NCI-H1417 (cell line): ENCODE data around the gene ANKMY1.

Experiments
- DNase-seq, 3 experiments: peaks; one replicate each; lab custom pipeline; 2025; lab: John Stamatoyannopoulos, UW

Gene ANKMY1

DNA sequence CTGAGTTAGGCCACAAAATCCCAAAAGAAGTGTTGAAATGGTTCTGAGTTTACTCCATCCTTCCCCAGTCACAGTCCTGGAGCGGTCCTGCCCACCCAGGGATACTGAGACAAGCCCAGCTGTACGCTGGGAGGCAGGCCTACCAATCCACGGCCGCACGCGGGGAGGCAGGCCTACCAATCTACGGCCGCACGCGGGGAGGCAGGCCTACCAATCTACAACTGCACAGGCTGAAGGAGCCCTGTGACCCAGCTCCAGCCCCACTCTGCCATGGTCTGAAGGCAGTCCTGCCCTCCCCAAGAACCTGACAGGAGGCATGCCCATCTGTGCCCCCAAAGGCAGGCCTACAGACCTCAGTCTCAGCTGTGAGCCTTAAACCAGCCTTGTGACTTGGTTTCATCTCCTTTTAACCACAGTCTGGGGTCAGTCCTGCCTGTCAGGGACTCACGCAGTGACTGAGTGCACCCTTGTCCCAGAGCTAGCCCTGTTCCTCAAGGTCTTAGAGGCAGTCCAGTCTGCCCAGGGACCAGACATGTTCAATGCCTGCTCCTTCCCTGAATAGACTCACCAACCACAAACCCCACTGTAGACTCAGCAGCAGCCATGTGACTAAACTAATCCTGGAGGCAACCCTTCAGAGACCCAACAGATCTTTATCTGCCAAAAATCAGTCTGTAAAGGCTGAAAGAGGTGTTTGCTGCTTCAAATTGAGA, 85.6 kb downstream of the ANKMY1 start:
- no peak for DNase-seq

- DNase-seq = no peak
These were observed 88.0 kb downstream of the ANKMY1 start for GRCh38 chr2:240469740-240470139.

DNA sequence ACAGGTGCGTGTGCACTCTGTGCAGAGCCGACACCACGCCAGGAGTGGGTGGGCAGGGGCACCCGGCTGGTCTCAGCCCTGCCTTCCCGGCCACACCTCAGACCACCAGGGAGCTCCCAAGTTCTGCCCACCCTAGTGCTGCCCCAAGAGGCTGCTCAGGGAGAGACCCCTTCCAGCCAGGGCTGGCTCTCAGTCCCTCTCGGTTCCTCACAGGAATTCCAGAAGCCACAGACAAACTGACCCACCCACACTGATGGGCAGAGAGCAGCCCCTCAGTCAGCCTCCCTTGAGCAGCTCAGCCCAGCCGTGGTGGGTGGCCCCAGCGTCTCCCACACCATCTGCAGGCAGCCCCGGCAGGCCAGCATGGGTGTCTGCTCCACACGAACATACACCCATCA, 88.5 kb downstream of the ANKMY1 start:
- no peak for DNase-seq

DNA sequence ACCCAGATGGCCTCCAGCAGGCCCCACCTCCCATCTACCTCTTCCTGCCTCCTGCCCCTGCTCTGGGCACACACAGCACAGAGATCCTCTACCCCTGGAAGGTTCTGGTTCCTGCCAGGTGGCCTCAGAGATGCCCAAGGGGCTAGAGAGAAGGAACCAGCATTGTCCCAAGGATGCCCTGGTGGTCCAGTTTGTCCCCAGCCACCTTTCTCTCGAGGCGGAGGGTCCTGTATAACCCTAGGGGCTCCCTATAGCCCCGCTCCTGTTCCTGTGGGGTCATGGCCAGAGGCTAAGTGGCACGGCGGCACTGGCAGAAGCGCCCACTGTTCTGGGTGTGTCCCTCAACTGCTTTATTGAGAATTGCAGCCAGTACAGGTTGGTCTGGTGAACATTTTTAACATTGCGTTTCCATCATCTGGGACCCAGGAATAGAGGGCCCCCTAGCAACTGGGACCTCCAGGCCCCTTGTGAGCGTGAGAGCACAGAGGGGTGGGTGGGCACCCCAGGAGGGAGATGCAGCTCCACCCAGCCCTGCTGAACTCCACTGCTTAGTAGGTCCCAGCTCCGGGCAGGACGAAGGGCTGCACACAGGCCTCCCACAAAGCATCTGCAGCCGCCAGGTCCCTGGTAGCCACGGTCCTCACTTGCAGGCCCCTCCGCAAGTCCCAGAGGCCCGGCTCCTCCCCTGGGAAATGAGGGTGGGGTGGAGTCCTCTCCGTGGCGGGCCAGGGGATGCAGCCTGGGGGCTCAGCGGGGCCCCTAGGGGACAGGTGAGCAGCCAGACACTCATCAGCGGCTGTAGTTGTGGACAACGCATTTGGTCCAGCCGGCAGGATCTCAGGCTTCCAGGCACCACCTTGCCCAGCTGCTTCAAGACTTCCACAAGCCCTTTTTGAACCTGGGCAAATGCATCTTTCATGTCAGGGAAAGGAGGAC, 89.2 kb downstream of the ANKMY1 start:
- no peak for DNase-seq

- no peak for DNase-seq
These were observed 90.0 kb downstream of the ANKMY1 start for GRCh38 chr2:240467659-240468302.

DNA sequence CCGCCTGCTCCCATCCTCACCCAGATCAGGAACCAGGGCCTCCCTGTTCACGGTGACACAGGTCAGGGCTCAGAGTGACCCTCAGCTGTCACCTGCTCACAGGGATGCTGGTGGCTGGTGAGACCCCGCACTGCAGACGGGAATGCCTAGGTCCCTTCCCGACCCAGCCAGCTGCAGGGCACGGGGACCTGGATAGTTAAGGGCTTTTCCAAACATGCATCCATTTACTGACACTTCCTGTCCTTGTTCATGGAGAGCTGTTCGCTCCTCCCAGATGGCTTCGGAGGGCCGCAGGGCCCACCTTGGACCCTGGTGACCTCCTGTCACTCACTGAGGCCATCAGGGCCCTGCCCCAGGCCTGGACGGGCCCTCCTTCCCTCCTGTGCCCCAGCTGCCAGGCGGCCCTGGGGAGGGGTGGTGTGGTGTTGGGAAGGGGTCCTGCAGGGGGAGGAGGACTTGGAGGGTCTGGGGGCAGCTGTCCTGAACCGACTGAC, 90.6 kb downstream of the ANKMY1 start:
- DNase-seq = no peak

DNA sequence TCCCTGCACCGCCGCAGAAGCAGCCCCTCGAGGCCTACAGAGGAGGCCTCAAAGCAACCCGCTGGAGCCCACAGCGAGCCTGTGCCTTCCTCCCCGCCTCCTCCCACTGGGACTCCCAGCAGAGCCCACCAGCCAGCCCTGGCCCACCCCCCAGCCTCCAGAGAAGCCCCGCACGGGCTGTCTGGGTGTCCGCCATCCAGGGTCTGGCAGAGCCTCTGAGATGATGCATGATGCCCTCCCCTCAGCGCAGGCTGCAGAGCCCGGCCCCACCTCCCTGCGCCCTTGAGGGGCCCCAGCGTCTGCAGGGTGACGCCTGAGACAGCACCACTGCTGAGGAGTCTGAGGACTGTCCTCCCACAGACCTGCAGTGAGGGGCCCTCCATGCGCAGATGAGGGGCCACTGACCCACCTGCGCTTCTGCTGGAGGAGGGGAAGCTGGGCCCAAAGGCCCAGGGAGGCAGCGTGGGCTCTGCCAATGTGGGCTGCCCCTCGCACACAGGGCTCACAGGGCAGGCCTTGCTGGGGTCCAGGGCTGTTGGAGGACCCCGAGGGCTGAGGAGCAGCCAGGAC, 91.1 kb downstream of the ANKMY1 start:
- no peak for DNase-seq

DNA sequence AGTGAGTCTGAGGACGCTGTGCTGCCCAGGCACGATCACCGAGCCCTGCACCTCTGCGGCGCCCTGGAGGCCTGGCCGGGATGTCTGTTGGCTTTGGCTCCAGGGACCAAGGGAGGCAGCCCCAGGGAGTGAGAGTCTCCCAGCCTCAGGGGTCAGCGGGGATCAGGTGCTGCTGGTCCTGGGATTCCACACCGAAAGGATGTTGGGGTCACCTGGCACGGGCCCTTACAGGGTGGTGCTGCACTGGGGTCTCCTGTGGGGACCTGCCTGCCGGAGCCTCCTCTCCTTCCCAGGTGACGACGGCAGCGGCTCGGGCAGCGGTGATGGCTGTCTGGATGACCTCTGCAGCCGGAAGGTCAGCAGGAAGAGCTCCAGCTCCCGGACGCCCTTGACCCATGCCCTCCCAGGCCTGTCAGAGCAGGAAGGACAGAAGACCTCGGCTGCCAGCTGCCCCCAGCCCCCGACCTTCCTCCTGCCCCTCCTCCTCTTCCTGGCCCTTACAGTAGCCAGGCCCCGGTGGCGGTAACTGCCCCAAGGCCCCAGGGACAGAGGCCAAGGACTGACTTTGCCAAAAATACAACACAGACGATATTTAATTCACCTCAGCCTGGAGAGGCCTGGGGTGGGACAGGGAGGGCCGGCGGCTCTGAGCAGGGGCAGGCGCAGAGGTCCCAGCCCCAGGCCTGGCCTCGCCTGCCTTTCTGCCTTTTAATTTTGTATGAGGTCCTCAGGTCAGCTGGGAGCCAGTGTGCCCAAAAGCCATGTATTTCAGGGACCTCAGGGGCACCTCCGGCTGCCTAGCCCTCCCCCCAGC, 91.8 kb downstream of the ANKMY1 start:
- no peak for DNase-seq

- no peak for DNase-seq
These were observed 92.5 kb downstream of the ANKMY1 start for GRCh38 chr2:240465268-240465764.

DNA sequence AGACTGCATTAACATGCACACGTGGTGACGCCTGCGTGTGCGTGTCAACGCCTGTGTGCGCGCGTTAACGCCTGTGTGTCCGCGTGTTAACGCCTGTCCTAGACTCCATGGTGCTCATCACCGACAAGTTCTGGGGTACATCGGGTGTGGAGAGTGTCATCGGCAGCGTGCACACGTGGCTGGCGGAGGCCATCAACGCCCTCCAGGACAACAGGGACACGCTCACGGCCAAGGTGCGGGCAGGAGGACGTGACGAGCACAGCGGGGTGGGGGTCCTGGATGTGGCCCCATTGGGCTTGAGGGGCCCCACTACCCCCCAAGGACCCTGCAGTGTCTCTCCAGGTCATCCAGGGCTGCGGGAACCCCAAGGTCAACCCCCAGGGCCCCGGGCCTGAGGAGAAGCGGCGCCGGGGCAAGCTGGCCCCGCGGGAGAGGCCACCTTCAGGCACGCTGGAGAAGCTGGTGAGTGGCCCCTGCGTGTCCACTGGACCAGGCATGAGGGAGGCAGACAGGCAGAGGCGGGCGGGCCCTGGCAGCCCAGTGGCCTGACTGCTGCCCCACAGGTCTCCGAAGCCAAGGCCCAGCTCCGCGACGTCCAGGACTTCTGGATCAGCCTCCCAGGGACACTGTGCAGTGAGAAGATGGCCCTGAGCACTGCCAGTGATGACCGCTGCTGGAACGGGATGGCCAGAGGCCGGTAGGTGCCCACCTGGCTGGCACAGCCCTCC, 93.1 kb downstream of the ANKMY1 start:
- no peak for DNase-seq

DNA sequence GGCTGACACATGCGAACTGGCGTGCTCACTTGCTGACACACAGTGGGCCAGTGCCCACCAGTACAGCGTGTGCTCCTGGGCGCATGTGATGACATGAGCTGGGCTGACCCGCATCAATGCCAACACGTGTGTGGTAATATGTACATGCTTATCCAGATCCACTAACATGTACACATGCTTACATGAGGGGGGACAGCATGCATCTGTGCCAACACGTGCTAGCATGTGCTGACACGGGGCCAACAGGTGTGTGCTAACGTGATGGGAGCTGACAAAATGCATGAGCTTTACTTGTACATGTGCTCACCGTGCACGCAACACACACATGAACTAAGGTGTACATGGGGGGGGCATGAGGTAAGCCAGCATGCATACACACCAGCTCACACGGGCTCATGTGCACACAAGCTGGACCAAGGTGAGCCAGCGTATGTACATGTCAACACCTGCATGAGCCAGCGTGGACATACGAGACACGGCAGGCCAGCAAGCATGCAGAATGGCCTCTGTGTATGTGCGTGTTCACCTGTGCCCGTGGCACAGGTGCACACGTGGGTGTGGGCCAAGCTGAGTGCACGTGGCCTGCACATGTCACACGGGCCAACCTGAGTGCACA, 93.8 kb downstream of the ANKMY1 start:
- DNase-seq = no peak

DNA sequence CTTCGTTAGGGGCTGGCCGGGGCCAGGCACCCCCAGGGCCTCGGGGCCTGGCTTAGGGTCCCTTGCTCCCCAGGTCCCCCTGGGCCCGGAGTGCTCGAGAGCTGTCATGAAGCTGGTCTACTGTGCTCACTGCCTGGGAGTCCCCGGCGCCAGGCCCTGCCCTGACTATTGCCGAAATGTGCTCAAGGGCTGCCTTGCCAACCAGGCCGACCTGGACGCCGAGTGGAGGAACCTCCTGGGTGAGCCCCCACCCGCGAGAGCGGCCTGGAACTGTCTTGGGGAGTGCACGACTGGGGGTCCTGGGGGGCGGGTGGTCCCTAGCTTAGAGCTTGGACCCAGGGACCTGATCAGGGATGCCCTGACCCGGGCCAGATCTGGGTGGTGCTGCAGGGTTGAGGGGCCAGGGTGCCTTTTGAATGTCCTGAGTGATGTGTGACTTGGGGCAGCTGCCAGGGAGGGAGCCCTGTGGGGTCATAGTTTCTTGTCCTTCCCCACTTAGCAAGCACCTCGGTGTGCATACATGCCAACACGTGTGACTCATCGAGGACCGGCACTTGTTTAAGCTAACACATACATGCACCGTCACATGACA, 94.4 kb downstream of the ANKMY1 start:
- DNase-seq = no peak

- DNase-seq = no peak
These were observed 95.0 kb downstream of the ANKMY1 start for GRCh38 chr2:240462707-240463273.

GRCh38 chr2:240462073-240462706, 95.6 kb downstream of the ANKMY1 start:
- no peak for DNase-seq

GRCh38 chr2:240461471-240462072, 96.2 kb downstream of the ANKMY1 start:
- DNase-seq = no peak

GRCh38 chr2:240460781-240461431, 96.9 kb downstream of the ANKMY1 start:
- no peak for DNase-seq

- DNase-seq = no peak
These were observed 97.5 kb downstream of the ANKMY1 start for GRCh38 chr2:240460253-240460711.
